CD4-positive, alpha-beta T cell (primary cell): ENCODE results near the gene GLRB. TPM values are rescaled to one million over a fixed set of nuclear protein-coding genes. Genes with fewer than 3 reads are reported as not detected.

Experiments used
- ATAC-seq: fragments of 200-7000 bp; cut with Tn5 transposase; one replicate; pipeline ENCODE4 v1.10.0; 2022; ENCODE audit warnings: mild to moderate bottlenecking; ENCODE audit not compliant: poor library complexity
- CTCF ChIA-PET: fragments of 350-600 bp; sonication (Branson Sonifier 250); formaldehyde crosslinking; loops from one replicate; lab custom pipeline; 2021; ENCODE audit warnings: antibody characterized with exemption, inconsistent platforms; lab: Charles Lee
- POLR2A ChIA-PET: fragments of 350-600 bp; sonication (Branson Sonifier 250); formaldehyde crosslinking; loops from one replicate; lab custom pipeline; 2021; ENCODE audit warnings: antibody characterized with exemption, inconsistent platforms; lab: Charles Lee
- DNase-seq, 14 experiments: peaks; one replicate each; pipeline ENCODE4 v3.0.0-alpha.2; 2013 to 2020; ENCODE audit warnings: mixed read lengths in 2 of 14
- H3K27ac ChIP-seq, 2 donors: one replicate each; pipeline versions ENCODE4 v1.5.1 to v1.7.0; 2013; ENCODE audit warnings: low read length in 2 of 2, low read depth in 1 of 2, mild to moderate bottlenecking in 1 of 2
- H3K27me3 ChIP-seq, 2 experiments: 1 replicate in 1 of 2; 2 replicates in 1 of 2; pipeline versions ENCODE4 v1.6.1 to v1.7.0; 2013; ENCODE audit warnings: low read length in 2 of 2, control low read depth in 1 of 2, mild to moderate bottlenecking in 1 of 2, moderate library complexity in 1 of 2; ENCODE audit not compliant: insufficient read depth in 2 of 2, control insufficient read depth in 1 of 2
- H3K36me3 ChIP-seq: one replicate; pipeline ENCODE4 v1.6.1; 2013; ENCODE audit warnings: low read length, control low read depth; ENCODE audit not compliant: insufficient read depth
- H3K4me1 ChIP-seq: one replicate; pipeline ENCODE4 v1.6.1; 2013; ENCODE audit warnings: low read length, control low read depth; ENCODE audit not compliant: insufficient read depth
- H3K4me3 ChIP-seq: one replicate; pipeline ENCODE4 v1.5.1; 2013; ENCODE audit warnings: mild to moderate bottlenecking, low read length, moderate library complexity
- H3K9me3 ChIP-seq, 2 experiments: 1 replicate in 1 of 2; 2 replicates in 1 of 2; pipeline versions ENCODE4 v1.6.1 to v1.7.0; 2013; ENCODE audit warnings: low read length in 2 of 2, mild to moderate bottlenecking in 2 of 2, control low read depth in 1 of 2, moderate library complexity in 1 of 2; ENCODE audit not compliant: control insufficient read depth in 1 of 2, insufficient read depth in 1 of 2
- H3K27ac Mint-ChIP-seq: one replicate; pipeline ENCODE4 v1.8.0; 2020; ENCODE audit warnings: mixed read lengths
- H3K27me3 Mint-ChIP-seq: one replicate; pipeline ENCODE4 v1.8.0; 2021; ENCODE audit warnings: mixed read lengths
- H3K36me3 Mint-ChIP-seq: one replicate; pipeline ENCODE4 v1.8.0; 2021; ENCODE audit warnings: low read depth, mixed read lengths
- H3K4me1 Mint-ChIP-seq: one replicate; pipeline ENCODE4 v1.8.0; 2021; ENCODE audit warnings: low read depth, mixed read lengths
- H3K4me3 Mint-ChIP-seq: one replicate; pipeline ENCODE4 v1.8.0; 2020; ENCODE audit warnings: mild to moderate bottlenecking, mixed read lengths
- H3K9me3 Mint-ChIP-seq: one replicate; pipeline ENCODE4 v1.8.0; 2020; ENCODE audit warnings: mixed read lengths
- CTCF ChIP-seq: fragments of 200-600 bp; IDR thresholded peaks from one replicate; pipeline ENCODE4 v1.8.0; 2022; ENCODE audit warnings: antibody characterized with exemption, mild to moderate bottlenecking
- intact Hi-C, 2 experiments: fragments of 100-400 bp; cut with DNase I in 1 of 2; cut with micrococcal nuclease in 1 of 2; formaldehyde crosslinking; loops; one replicate each; pipeline versions ENCODE4 v1.15.1 to v1.9.0; 2023 to 2025; cut with DNase I, micrococcal nuclease
- total RNA-seq, 174 experiments: library from RNA in 2 of 174; stranded (reverse) in 2 of 174; gene quantifications; one replicate each; pipeline ENCODE4 v1.2.3 and lab custom pipeline; 2021 to 2026

The GLRB gene
- total RNA-seq, 2 experiments from 2014 or later = not detected

- Histone ChIP-seq H3K4me3 (no peak overlapping the region), H3K27ac (no peak overlapping the region), H3K27me3 (no peaks in the 10 kb centered on the region), H3K36me3 (no peaks in the 10 kb centered on the region), H3K4me1 (no peaks in the 10 kb centered on the region), H3K9me3 (no peaks in the 10 kb centered on the region)
- Mint-ChIP-seq H3K4me3 (no peak overlapping the region), H3K9me3 (no peaks in the 10 kb centered on the region), H3K36me3 (no peaks in the 10 kb centered on the region), H3K27me3 (no peaks in the 10 kb centered on the region), H3K27ac (no peak overlapping the region), H3K4me1 (no peaks in the 10 kb centered on the region)
- ATAC-seq (no peak), DNase-seq (no peak)
- ChIA-PET CTCF (no interaction called here), POLR2A (no interaction called here)
- TF ChIP-seq CTCF = no peak
- intact Hi-C loops = no loop called here
Observed at GRCh38 chr4:157043131-157043530, 32.8 kb upstream of the GLRB start.

GRCh38 chr4:157045507-157046127 is 30.3 kb upstream of the GLRB start:
- Histone ChIP-seq H3K27ac (no peak overlapping the region), H3K27me3 (no peaks in the 10 kb centered on the region), H3K9me3 (no peaks in the 10 kb centered on the region), H3K4me3 (no peak overlapping the region), H3K36me3 (no peaks in the 10 kb centered on the region), H3K4me1 (no peaks in the 10 kb centered on the region)
- intact Hi-C loops = no loop called here
- TF ChIP-seq CTCF = no peak
- peak in 1 of 14 experiments; percentile 4 for DNase-seq
- no peaks in the 10 kb centered on the region for H3K4me1 Mint-ChIP-seq
- no peak for ATAC-seq
- no peak overlapping the region for H3K4me3 Mint-ChIP-seq
- no peaks in the 10 kb centered on the region for H3K9me3 Mint-ChIP-seq
- ChIA-PET POLR2A (no interaction called here), CTCF (interaction anchor here (0.7 kb wide), 1 partner anchor 363 kb away, joined by 4 read pairs; no protein-coding TSS in a partner anchor)
- H3K27ac Mint-ChIP-seq = no peak overlapping the region
- no peaks in the 10 kb centered on the region for H3K36me3 Mint-ChIP-seq
- H3K27me3 Mint-ChIP-seq = no peaks in the 10 kb centered on the region

- H3K9me3 ChIP-seq = peaks cover 0 to 3% of the 10 kb centered on the region in 2 experiments
- Mint-ChIP-seq H3K36me3 (no peaks in the 10 kb centered on the region), H3K4me1 (no peaks in the 10 kb centered on the region), H3K27ac (no peak overlapping the region), H3K27me3 (no peaks in the 10 kb centered on the region), H3K9me3 (peaks cover 2% of the 10 kb centered on the region), H3K4me3 (no peak overlapping the region)
- no peaks in the 10 kb centered on the region for H3K27me3 ChIP-seq
- ChIA-PET CTCF (no interaction called here), POLR2A (no interaction called here)
- ATAC-seq (no peak), DNase-seq (no peak)
- H3K4me1 ChIP-seq = no peaks in the 10 kb centered on the region
- H3K27ac ChIP-seq = no peak overlapping the region
- H3K36me3 ChIP-seq = no peaks in the 10 kb centered on the region
- intact Hi-C loops = no loop called here
- H3K4me3 ChIP-seq = no peak overlapping the region
- no peak for TF ChIP-seq CTCF
Observed at GRCh38 chr4:157048248-157048647, 27.7 kb upstream of the GLRB start.
